Lung (tissue), 12 donors: ENCODE results near the gene TPM3. TPM values are rescaled to one million over a fixed set of nuclear protein-coding genes. Genes with fewer than 3 reads are reported as not detected.
A peak's percentile ranks its signal among the peaks of the same experiment; 100 is the strongest.
"Not testable (repeated sequence)": the region's sequence is repeated elsewhere in the genome, so short reads cannot be mapped to it uniquely, and the experiment has no call there.

Source experiments
- ATAC-seq: fragments of 200-7000 bp; cut with Tn5 transposase; one replicate; pipeline ENCODE4 v1.9.1; 2020; ENCODE audit warnings: moderate number of reproducible peaks; ENCODE audit not compliant: insufficient read depth, low FRiP score
- DNase-seq, 3 donors: peaks; one replicate each; pipeline ENCODE4 v3.0.0-alpha.2; 2013 to 2017
- H3K27ac ChIP-seq, 2 donors: one replicate each; pipeline ENCODE4 v1.5.1; 2013; ENCODE audit warnings: mild to moderate bottlenecking in 2 of 2, moderate library complexity in 2 of 2, control low read depth in 1 of 2, inconsistent platforms in 1 of 2, low read depth in 1 of 2, low read length in 1 of 2
- H3K27me3 ChIP-seq, 3 donors: one replicate each; pipeline ENCODE4 v1.5.1; 2013; ENCODE audit warnings: low read length in 2 of 3; ENCODE audit not compliant: control insufficient read depth in 3 of 3, insufficient read depth in 3 of 3
- H3K36me3 ChIP-seq, 4 donors: one replicate each; pipeline ENCODE4 v1.5.1; 2013; ENCODE audit warnings: low read length in 4 of 4, mild to moderate bottlenecking in 1 of 4, moderate library complexity in 1 of 4; ENCODE audit not compliant: control insufficient read depth in 4 of 4, insufficient read depth in 4 of 4
- H3K4me1 ChIP-seq, 5 donors: one replicate each; pipeline ENCODE4 v1.5.1; 2013; ENCODE audit warnings: low read length in 5 of 5, mild to moderate bottlenecking in 2 of 5, moderate library complexity in 1 of 5; ENCODE audit not compliant: control insufficient read depth in 5 of 5, insufficient read depth in 5 of 5
- H3K4me3 ChIP-seq: one replicate; pipeline ENCODE4 v1.5.1; 2013; ENCODE audit warnings: mild to moderate bottlenecking, control low read depth, moderate library complexity
- H3K9ac ChIP-seq, 2 donors: one replicate each; pipeline ENCODE4 v1.5.1; 2013; ENCODE audit warnings: low read length in 2 of 2, control low read depth in 1 of 2; ENCODE audit not compliant: insufficient read depth in 1 of 2
- H3K9me3 ChIP-seq, 4 donors: one replicate each; pipeline ENCODE4 v1.5.1; 2013; ENCODE audit warnings: low read length in 3 of 4, mild to moderate bottlenecking in 1 of 4, moderate library complexity in 1 of 4; ENCODE audit not compliant: control insufficient read depth in 4 of 4, insufficient read depth in 3 of 4
- CTCF ChIP-seq: IDR thresholded peaks from 2 replicates; pipeline ENCODE4 v1.5.1; 2012; ENCODE audit warnings: mild to moderate bottlenecking; ENCODE audit errors: control extremely low read depth, extremely low read depth
- WGBS, 2 donors: extraction: QIAGEN DNeasy Blood & Tissue Kit; methylation state at CpG; one replicate each; pipeline ENCODE4 v1.1.7; 2013; 5-methylcytosine and 5-hydroxymethylcytosine counted together
- polyA plus RNA-seq, 2 donors: library from polyadenylated mRNA; stranded (reverse); fragments of 200-250 nt; gene quantifications; one replicate each; pipeline ENCODE4 v1.2.1, GENCODE V29; 2013
- total RNA-seq, 2 donors: library from RNA; depleted of rRNA in 1 of 2; stranded (reverse); fragments of >200 nt in 1 of 2; gene quantifications; one replicate each; pipeline ENCODE4 v1.2.1, GENCODE V29; 2014 to 2021
- donor health status: control.
- donor health status: control.
- donor health status: Bipolar disorder and iron deficiency.
- donor health status: healthy.
- donor health status: DM: yes; HTN: yes; CAD: no.

Gene TPM3
- total and polyA plus RNA-seq, 4 donors: 164 to 482 (median 306) TPM

GRCh38 chr1:154148807-154149206, 43.1 kb downstream of the TPM3 start:
- no peak for TF ChIP-seq CTCF
- Histone ChIP-seq H3K27me3 (no peaks in the 10 kb centered on the region), H3K9me3 (no peaks in the 10 kb centered on the region), H3K27ac (no peak overlapping the region), H3K4me1 (no peaks in the 10 kb centered on the region), H3K9ac (no peak overlapping the region), H3K36me3 (no peaks in the 10 kb centered on the region), H3K4me3 (no peak overlapping the region)
- DNase-seq (peak in 1 of 3 donors; percentile 3), ATAC-seq (no peak)
- 30 to 44% methylated on average over 3 of the region's 3 CpGs for WGBS, 2 donors

GRCh38 chr1:154147505-154147904, 44.4 kb downstream of the TPM3 start:
- DNase-seq, H3K36me3 ChIP-seq, H3K27me3 ChIP-seq, H3K27ac ChIP-seq, H3K4me1 ChIP-seq, H3K4me3 ChIP-seq, H3K9me3 ChIP-seq, ATAC-seq, H3K9ac ChIP-seq: not testable (repeated sequence)
- 86% methylated on average over 5 of the region's 5 CpGs for WGBS, 2 donors

GRCh38 chr1:154145986-154146385, 45.9 kb downstream of the TPM3 start:
- Histone ChIP-seq H3K36me3 (no peaks in the 10 kb centered on the region), H3K9me3 (no peaks in the 10 kb centered on the region), H3K27ac (no peak overlapping the region), H3K9ac (no peak overlapping the region), H3K4me1 (no peaks in the 10 kb centered on the region), H3K4me3 (no peak overlapping the region), H3K27me3 (no peaks in the 10 kb centered on the region)
- 95 to 97% methylated on average over 2 of the region's 2 CpGs for WGBS, 2 donors
- TF ChIP-seq CTCF: no peak
- DNase-seq (no peak), ATAC-seq (no peak)

GRCh38 chr1:154142358-154142757, 49.5 kb downstream of the TPM3 start:
- no peak for TF ChIP-seq CTCF
- H3K9ac ChIP-seq: no peak overlapping the region
- ATAC-seq (no peak), DNase-seq (no peak)
- no peak overlapping the region for H3K27ac ChIP-seq
- no peaks in the 10 kb centered on the region for H3K4me1 ChIP-seq
- H3K36me3 ChIP-seq: no peaks in the 10 kb centered on the region
- H3K4me3 ChIP-seq: no peak overlapping the region
- no peaks in the 10 kb centered on the region for H3K9me3 ChIP-seq
- no peaks in the 10 kb centered on the region for H3K27me3 ChIP-seq
- 94 to 97% methylated on average over 6 of the region's 6 CpGs for WGBS, 2 donors
